22Rv1 (cell line): ENCODE measurements around the gene KCNC4.

Source experiments
- H3K27ac ChIP-seq: fragments of 450-650 bp; 2 replicates; pipeline ENCODE4 v1.5.1; 2017
- ZFX ChIP-seq: fragments of 450-650 bp; IDR thresholded peaks from 2 replicates; pipeline ENCODE4 v1.6.1; 2017; ENCODE audit warnings: antibody characterized with exemption, borderline replicate concordance
- TF ChIP-seq, protein P1 (sequence below): fragments of 450-650 bp; IDR thresholded peaks from 2 replicates; pipeline ENCODE4 v1.5.1; 2017; ENCODE audit warnings: mild to moderate bottlenecking

The KCNC4 gene

DNA sequence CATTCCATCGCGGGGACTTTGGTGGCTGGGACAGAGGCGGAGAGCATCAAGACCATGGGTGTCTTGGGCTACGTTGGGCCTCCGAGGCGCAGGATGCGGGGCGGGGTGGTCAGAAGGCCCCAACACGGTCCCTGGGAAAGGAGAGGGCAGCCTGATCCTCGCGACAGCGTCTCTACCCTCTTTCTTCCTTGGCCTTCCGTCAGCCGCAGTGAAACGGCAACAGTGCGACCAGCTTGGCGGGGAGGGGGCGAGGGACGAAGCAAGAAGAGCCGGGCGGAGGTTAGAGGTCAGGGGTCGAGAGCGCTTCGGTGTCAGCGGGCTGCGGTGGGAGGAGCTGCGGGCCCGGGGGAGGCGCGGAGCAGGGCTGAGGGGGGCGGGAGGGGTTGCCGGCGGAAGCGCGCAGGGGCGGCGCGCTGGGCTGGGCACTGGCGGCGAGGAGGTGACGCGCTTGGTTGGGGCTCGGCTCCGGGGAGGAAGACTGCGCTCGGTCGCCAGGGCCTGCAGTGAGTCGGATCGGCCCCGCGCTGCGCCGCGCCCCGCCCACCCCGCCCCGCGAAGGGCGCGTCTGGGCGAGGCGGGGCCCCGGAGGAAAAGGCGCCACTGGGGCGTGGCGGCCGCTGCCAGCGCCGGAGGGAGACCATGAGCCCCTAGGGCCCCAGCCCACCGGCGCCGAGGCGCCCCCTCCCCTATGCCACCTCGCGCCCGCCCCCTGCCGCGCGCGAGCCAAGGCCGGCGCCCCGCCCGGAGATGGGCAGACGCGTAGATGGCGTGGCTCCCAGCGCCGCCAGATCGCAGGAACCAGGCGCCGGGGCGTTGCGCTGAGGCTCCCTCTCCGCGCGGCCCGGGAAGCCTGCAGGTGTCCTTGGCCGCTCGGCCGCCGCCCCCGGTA, at the start of gene KCNC4:
Gene KCNC4, plus strand, starts transcription at position 600 of the 889 bp plus-strand sequence. CDS start 1,186 bp downstream, outside the sequence.
- H3K27ac ChIP-seq, result peak within 1 kb of the TSS; percentile 64

DNA sequence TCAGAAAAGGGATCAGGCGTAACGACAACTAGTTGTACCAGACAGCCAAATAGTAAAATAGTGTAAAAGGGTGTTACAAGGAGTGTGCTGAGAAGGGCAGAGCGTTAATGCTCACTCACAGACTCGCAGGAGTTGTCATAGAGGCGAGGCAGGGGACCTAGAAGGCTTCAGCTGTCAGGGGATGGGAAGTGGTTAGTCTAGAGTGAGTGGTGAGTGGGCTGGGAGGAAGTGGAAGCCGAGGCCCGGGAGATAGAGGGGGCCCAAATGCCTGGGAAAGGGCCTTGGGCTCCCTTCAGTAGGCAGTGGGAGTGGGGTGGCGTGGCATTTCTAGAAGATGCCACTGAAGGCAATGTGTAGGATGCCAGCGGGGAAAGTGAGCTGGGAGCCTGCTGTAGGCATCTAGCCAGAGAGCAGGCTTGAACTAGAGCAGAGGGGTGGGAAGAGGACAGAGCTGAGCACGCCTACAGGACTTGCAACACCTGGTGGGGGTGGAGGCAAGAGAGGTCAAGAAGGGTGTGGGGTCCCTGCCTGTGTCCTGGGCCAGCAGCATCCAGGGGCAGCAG, 49.5 kb upstream of the KCNC4 start:
- no peak overlapping the region for H3K27ac ChIP-seq
- TF ChIP-seq, protein P1, sequence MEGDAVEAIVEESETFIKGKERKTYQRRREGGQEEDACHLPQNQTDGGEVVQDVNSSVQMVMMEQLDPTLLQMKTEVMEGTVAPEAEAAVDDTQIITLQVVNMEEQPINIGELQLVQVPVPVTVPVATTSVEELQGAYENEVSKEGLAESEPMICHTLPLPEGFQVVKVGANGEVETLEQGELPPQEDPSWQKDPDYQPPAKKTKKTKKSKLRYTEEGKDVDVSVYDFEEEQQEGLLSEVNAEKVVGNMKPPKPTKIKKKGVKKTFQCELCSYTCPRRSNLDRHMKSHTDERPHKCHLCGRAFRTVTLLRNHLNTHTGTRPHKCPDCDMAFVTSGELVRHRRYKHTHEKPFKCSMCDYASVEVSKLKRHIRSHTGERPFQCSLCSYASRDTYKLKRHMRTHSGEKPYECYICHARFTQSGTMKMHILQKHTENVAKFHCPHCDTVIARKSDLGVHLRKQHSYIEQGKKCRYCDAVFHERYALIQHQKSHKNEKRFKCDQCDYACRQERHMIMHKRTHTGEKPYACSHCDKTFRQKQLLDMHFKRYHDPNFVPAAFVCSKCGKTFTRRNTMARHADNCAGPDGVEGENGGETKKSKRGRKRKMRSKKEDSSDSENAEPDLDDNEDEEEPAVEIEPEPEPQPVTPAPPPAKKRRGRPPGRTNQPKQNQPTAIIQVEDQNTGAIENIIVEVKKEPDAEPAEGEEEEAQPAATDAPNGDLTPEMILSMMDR, result no peak
- no peak for TF ChIP-seq ZFX

More for the DNA sequence above, at the start of gene KCNC4:
- TF ChIP-seq, protein P1, result no peak

DNA sequence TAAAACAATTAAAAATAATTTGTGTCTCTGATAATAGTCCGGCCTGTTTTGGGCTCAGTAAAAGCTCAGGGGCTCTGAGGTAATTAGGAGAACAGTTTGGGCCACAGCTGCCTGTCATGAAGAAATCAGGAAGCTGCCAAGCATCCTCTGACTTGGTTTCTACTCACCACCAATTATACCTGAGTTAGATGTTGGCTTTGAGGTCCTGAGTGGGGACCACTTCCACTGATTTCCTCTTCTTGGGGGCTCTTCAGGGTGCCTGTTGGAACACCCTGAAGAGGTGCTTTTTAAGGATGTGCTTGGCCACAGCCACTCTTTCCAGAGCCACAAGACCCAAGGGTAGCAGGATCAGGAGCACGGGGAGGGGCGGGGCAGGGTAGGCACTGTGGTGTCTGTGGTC, 48.9 kb upstream of the KCNC4 start:
- no peak overlapping the region for H3K27ac ChIP-seq
- no peak for TF ChIP-seq ZFX
- TF ChIP-seq, protein P1, result no peak

DNA sequence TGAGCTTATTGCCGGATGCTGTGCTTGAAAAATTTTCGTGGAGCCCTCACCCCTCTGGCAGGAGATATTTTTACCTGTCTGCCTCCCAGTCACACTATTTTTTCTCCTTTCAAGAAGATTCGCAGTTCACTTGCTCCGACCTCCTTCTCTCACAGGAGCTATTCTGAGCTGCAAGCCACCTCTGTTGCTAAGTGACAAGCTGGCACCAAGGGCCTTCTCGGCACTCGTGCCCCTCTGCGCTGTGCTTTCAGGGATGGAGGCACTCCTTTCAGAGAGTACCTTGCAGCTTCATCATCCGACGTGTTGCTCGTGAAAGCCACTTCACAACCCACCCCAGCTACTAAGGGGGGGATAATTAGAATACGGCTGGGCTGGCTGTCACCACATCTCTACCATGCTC, 48.3 kb upstream of the KCNC4 start:
- no peak for TF ChIP-seq ZFX
- TF ChIP-seq, protein P1, result no peak
- H3K27ac ChIP-seq, result no peak overlapping the region

DNA sequence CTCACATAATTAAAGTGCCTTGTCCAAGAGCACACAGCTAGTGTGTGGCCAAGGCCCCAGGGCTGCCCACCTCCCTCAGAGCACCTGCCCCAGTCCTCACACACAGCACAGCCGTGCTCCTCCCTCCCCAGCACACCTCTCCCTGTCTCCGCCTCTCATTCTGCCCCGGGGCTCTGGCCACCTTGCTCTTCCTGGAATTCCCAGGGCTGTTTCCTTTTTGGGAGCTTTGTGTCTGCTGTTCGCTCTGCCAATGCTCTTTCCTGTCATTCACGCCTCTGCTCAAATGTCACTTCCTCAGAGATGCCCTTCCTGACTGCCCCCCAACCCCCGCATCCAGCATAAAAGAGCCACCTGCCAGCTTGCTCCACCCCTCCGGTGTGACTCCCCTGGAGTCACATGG, 46.5 kb upstream of the KCNC4 start:
- no peak overlapping the region for H3K27ac ChIP-seq
- no peak for TF ChIP-seq ZFX
- TF ChIP-seq, protein P1, result no peak

DNA sequence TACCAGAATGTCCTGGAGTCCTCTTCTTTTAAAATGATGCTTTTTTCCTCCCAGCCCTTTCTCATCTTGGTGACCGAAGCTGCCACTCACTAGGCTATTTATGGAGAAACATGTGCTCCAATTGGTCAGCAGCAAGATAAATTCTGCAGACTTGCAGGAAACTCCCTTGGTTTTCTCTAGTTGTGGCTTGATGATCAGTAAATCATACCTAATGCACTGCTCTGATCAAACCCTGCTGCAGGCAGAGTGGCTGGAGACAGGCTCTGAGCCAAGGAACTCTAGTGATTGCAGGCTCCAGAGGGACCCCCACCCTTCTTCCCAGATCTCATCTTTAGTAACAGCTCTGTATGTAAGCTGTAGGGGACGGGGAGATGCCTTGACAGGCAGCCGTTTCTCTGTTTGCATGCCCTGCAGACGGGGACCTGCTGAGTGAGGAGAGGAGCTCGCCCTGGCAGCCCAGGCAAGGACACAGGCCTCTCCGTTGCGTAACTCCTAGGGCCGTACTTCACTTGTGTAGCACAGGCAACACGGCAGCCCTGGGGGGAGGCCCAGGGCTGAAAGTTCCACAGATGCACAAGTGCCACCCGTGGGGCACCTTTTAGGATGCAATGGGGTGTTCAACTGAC, 45.3 kb upstream of the KCNC4 start:
- TF ChIP-seq, protein P1, result no peak
- no peak for TF ChIP-seq ZFX
- H3K27ac ChIP-seq, result no peak overlapping the region
